ENCODE results near the gene SYNCRIP.

Gene SYNCRIP

GRCh38 chr6:85673198-85674139 is 30.8 kb upstream of the SYNCRIP start:
- Histone ChIP-seq H3K36me3 (ENCODE audit: control insufficient read depth in 1 of 2, insufficient read depth in 2 of 2, low read depth in 1 of 2, low read length in 2 of 2) (peaks cover 0 to 44% of the 10 kb centered on the region in 2 experiments), H2AFZ (ENCODE audit: low read depth, low read length) (no peak overlapping the region), H2BK15ac (ENCODE audit: low read depth, poor library complexity, severe bottlenecking) (no peak overlapping the region), H3K4ac (ENCODE audit: low read depth in 1 of 2, low read length in 2 of 2) (no peak overlapping the region), H3K27ac (ENCODE audit: low read length, poor library complexity, severe bottlenecking) (peak overlapping the region; percentile 50), H3K9me3 (ENCODE audit: control insufficient read depth, low read length) (no peaks in the 10 kb centered on the region), H3K9ac (ENCODE audit: low read length) (no peak overlapping the region), H4K8ac (ENCODE audit: low read length) (no peak overlapping the region), H2AK5ac (ENCODE audit: low read length, severe bottlenecking) (peak overlapping the region; percentile 13), H3K79me1 (replicated peaks; ENCODE audit: low read length, poor library complexity, severe bottlenecking) (peaks cover 3% of the 10 kb centered on the region), H3K4me2 (ENCODE audit: low read length, poor library complexity, severe bottlenecking) (no peak overlapping the region), H2BK120ac (ENCODE audit: low read depth, low read length) (no peak overlapping the region), H3K23ac (ENCODE audit: low read length in 2 of 2) (no peak overlapping the region), H3K14ac (ENCODE audit: low read length in 2 of 2) (no peak overlapping the region), H2BK12ac (ENCODE audit: low read length in 2 of 2) (no peak overlapping the region), H3K18ac (ENCODE audit: low read depth in 1 of 2, low read length in 2 of 2) (no peak overlapping the region), H3K4me3 (ENCODE audit: insufficient read depth in 1 of 2, low read depth in 1 of 2, low read length in 2 of 2) (no peak overlapping the region), H3K4me1 (ENCODE audit: control insufficient read depth, insufficient read depth, low read depth, low read length) (no peaks in the 10 kb centered on the region), H4K91ac (ENCODE audit: low read length) (no peak overlapping the region), H2BK5ac (ENCODE audit: low read depth, low read length, poor library complexity, severe bottlenecking) (no peak overlapping the region), H3K27me3 (ENCODE audit: control insufficient read depth in 1 of 2, insufficient read depth in 1 of 2, low read length in 2 of 2) (no peaks in the 10 kb centered on the region)
- WGBS, result 85% methylated on average over 4 of the region's 4 CpGs
- no peak for DNase-seq

- no peak overlapping the region for H2BK12ac ChIP-seq (ENCODE audit: low read length in 2 of 2)
- H3K9me3 ChIP-seq (ENCODE audit: control insufficient read depth, low read length), result no peaks in the 10 kb centered on the region
- H4K91ac ChIP-seq (ENCODE audit: low read length), result no peak overlapping the region
- DNase-seq, result no peak
- H3K36me3 ChIP-seq (ENCODE audit: control insufficient read depth in 1 of 2, insufficient read depth in 2 of 2, low read depth in 1 of 2, low read length in 2 of 2), result peaks cover 0 to 44% of the 10 kb centered on the region in 2 experiments
- H3K14ac ChIP-seq (ENCODE audit: low read length in 2 of 2), result no peak overlapping the region
- no peak overlapping the region for H3K4me3 ChIP-seq (ENCODE audit: insufficient read depth in 1 of 2, low read depth in 1 of 2, low read length in 2 of 2)
- peaks cover 3% of the 10 kb centered on the region for H3K79me1 ChIP-seq (replicated peaks; ENCODE audit: low read length, poor library complexity, severe bottlenecking)
- WGBS, result 89% methylated on average over 4 of the region's 4 CpGs
- no peaks in the 10 kb centered on the region for H3K27me3 ChIP-seq (ENCODE audit: control insufficient read depth in 1 of 2, insufficient read depth in 1 of 2, low read length in 2 of 2)
- no peak overlapping the region for H4K8ac ChIP-seq (ENCODE audit: low read length)
- no peak overlapping the region for H3K23ac ChIP-seq (ENCODE audit: low read length in 2 of 2)
- H3K18ac ChIP-seq (ENCODE audit: low read depth in 1 of 2, low read length in 2 of 2), result no peak overlapping the region
- no peak overlapping the region for H2BK15ac ChIP-seq (ENCODE audit: low read depth, poor library complexity, severe bottlenecking)
- no peak overlapping the region for H2BK5ac ChIP-seq (ENCODE audit: low read depth, low read length, poor library complexity, severe bottlenecking)
- H3K4me2 ChIP-seq (ENCODE audit: low read length, poor library complexity, severe bottlenecking), result no peak overlapping the region
- H2AK5ac ChIP-seq (ENCODE audit: low read length, severe bottlenecking), result no peak overlapping the region
- H2BK120ac ChIP-seq (ENCODE audit: low read depth, low read length), result no peak overlapping the region
- H3K9ac ChIP-seq (ENCODE audit: low read length), result no peak overlapping the region
- no peak overlapping the region for H2AFZ ChIP-seq (ENCODE audit: low read depth, low read length)
- H3K4ac ChIP-seq (ENCODE audit: low read depth in 1 of 2, low read length in 2 of 2), result no peak overlapping the region
- H3K27ac ChIP-seq (ENCODE audit: low read length, poor library complexity, severe bottlenecking), result no peak overlapping the region
- H3K4me1 ChIP-seq (ENCODE audit: control insufficient read depth, insufficient read depth, low read depth, low read length), result no peaks in the 10 kb centered on the region
These were observed 29.9 kb upstream of the SYNCRIP start for GRCh38 chr6:85672623-85673022.

DNA sequence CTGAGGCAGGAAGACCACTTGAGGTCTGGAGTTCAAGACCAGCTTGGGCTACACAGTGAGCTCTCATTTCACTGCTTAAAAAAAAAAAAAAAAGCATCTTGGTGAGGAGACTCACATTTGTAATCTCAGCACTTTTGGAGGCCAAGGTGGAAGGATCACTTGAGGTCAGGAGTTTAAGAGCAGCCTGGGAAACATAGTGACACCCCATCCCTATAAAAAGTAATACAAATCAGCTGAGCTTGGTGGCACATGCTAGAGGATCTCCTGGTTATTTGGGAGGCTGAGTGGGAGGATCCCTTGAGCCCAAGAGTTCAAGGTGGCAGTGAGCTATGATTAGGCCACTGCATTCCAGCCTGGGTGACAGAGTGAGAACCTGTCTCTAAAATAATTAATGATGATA is 29.4 kb upstream of the SYNCRIP start:
- no peak overlapping the region for H3K9ac ChIP-seq (ENCODE audit: low read length)
- no peak overlapping the region for H3K18ac ChIP-seq (ENCODE audit: low read depth in 1 of 2, low read length in 2 of 2)
- no peak overlapping the region for H4K8ac ChIP-seq (ENCODE audit: low read length)
- no peak for DNase-seq
- H3K27ac ChIP-seq (ENCODE audit: low read length, poor library complexity, severe bottlenecking), result no peak overlapping the region
- no peak overlapping the region for H2AK5ac ChIP-seq (ENCODE audit: low read length, severe bottlenecking)
- no peaks in the 10 kb centered on the region for H3K4me1 ChIP-seq (ENCODE audit: control insufficient read depth, insufficient read depth, low read depth, low read length)
- no peaks in the 10 kb centered on the region for H3K27me3 ChIP-seq (ENCODE audit: control insufficient read depth in 1 of 2, insufficient read depth in 1 of 2, low read length in 2 of 2)
- no peak overlapping the region for H3K23ac ChIP-seq (ENCODE audit: low read length in 2 of 2)
- H3K4me3 ChIP-seq (ENCODE audit: insufficient read depth in 1 of 2, low read depth in 1 of 2, low read length in 2 of 2), result no peak overlapping the region
- H3K9me3 ChIP-seq (ENCODE audit: control insufficient read depth, low read length), result no peaks in the 10 kb centered on the region
- no peak overlapping the region for H4K91ac ChIP-seq (ENCODE audit: low read length)
- H3K4me2 ChIP-seq (ENCODE audit: low read length, poor library complexity, severe bottlenecking), result no peak overlapping the region
- no peak overlapping the region for H2BK120ac ChIP-seq (ENCODE audit: low read depth, low read length)
- H2AFZ ChIP-seq (ENCODE audit: low read depth, low read length), result no peak overlapping the region
- H3K36me3 ChIP-seq (ENCODE audit: control insufficient read depth in 1 of 2, insufficient read depth in 2 of 2, low read depth in 1 of 2, low read length in 2 of 2), result peaks cover 0 to 42% of the 10 kb centered on the region in 2 experiments
- H3K4ac ChIP-seq (ENCODE audit: low read depth in 1 of 2, low read length in 2 of 2), result no peak overlapping the region
- no peak overlapping the region for H3K14ac ChIP-seq (ENCODE audit: low read length in 2 of 2)
- H2BK12ac ChIP-seq (ENCODE audit: low read length in 2 of 2), result no peak overlapping the region
- H2BK15ac ChIP-seq (ENCODE audit: low read depth, poor library complexity, severe bottlenecking), result no peak overlapping the region
- peaks cover 5% of the 10 kb centered on the region for H3K79me1 ChIP-seq (replicated peaks; ENCODE audit: low read length, poor library complexity, severe bottlenecking)
- no peak overlapping the region for H2BK5ac ChIP-seq (ENCODE audit: low read depth, low read length, poor library complexity, severe bottlenecking)

- no peak overlapping the region for H3K4me3 ChIP-seq (ENCODE audit: insufficient read depth in 1 of 2, low read depth in 1 of 2, low read length in 2 of 2)
- no peak overlapping the region for H2BK12ac ChIP-seq (ENCODE audit: low read length in 2 of 2)
- 67% methylated on average over 3 of the region's 3 CpGs for WGBS
- no peaks in the 10 kb centered on the region for H3K27me3 ChIP-seq (ENCODE audit: control insufficient read depth in 1 of 2, insufficient read depth in 1 of 2, low read length in 2 of 2)
- H3K23ac ChIP-seq (ENCODE audit: low read length in 2 of 2), result no peak overlapping the region
- no peak overlapping the region for H4K8ac ChIP-seq (ENCODE audit: low read length)
- peak overlapping the region; percentile 23 for H3K27ac ChIP-seq (ENCODE audit: low read length, poor library complexity, severe bottlenecking)
- H3K18ac ChIP-seq (ENCODE audit: low read depth in 1 of 2, low read length in 2 of 2), result no peak overlapping the region
- H3K9ac ChIP-seq (ENCODE audit: low read length), result no peak overlapping the region
- no peak overlapping the region for H2AK5ac ChIP-seq (ENCODE audit: low read length, severe bottlenecking)
- no peak overlapping the region for H2BK120ac ChIP-seq (ENCODE audit: low read depth, low read length)
- no peaks in the 10 kb centered on the region for H3K9me3 ChIP-seq (ENCODE audit: control insufficient read depth, low read length)
- peak; percentile 48 for DNase-seq
- H2AFZ ChIP-seq (ENCODE audit: low read depth, low read length), result no peak overlapping the region
- H3K4me1 ChIP-seq (ENCODE audit: control insufficient read depth, insufficient read depth, low read depth, low read length), result peaks cover 1% of the 10 kb centered on the region
- H3K14ac ChIP-seq (ENCODE audit: low read length in 2 of 2), result no peak overlapping the region
- H3K36me3 ChIP-seq (ENCODE audit: control insufficient read depth in 1 of 2, insufficient read depth in 2 of 2, low read depth in 1 of 2, low read length in 2 of 2), result peaks cover 3 to 27% of the 10 kb centered on the region in 2 experiments
- peaks cover 9% of the 10 kb centered on the region for H3K79me1 ChIP-seq (replicated peaks; ENCODE audit: low read length, poor library complexity, severe bottlenecking)
- no peak overlapping the region for H4K91ac ChIP-seq (ENCODE audit: low read length)
- no peak overlapping the region for H2BK15ac ChIP-seq (ENCODE audit: low read depth, poor library complexity, severe bottlenecking)
- H2BK5ac ChIP-seq (ENCODE audit: low read depth, low read length, poor library complexity, severe bottlenecking), result no peak overlapping the region
- H3K4ac ChIP-seq (ENCODE audit: low read depth in 1 of 2, low read length in 2 of 2), result no peak overlapping the region
- no peak overlapping the region for H3K4me2 ChIP-seq (ENCODE audit: low read length, poor library complexity, severe bottlenecking)
These were observed 27.9 kb upstream of the SYNCRIP start for GRCh38 chr6:85670573-85670972.
